PC-9 (cell line): ENCODE data around the gene UPF3B.

ENCODE experiments used
- EZH2 ChIP-seq: fragments of 200-600 bp; sonication (generic); IDR thresholded peaks from 2 replicates; pipeline ENCODE4 v1.8.0; 2017; ENCODE audit warnings: antibody characterized with exemption, low read depth
- TF ChIP-seq, protein P1 (sequence below): fragments of 200-600 bp; sonication (generic); conservative IDR thresholded peaks from 2 replicates; pipeline ENCODE4 v1.6.1; 2017; ENCODE audit warnings: mixed run types, antibody characterized with exemption, mild to moderate bottlenecking, moderate library complexity

DNA sequence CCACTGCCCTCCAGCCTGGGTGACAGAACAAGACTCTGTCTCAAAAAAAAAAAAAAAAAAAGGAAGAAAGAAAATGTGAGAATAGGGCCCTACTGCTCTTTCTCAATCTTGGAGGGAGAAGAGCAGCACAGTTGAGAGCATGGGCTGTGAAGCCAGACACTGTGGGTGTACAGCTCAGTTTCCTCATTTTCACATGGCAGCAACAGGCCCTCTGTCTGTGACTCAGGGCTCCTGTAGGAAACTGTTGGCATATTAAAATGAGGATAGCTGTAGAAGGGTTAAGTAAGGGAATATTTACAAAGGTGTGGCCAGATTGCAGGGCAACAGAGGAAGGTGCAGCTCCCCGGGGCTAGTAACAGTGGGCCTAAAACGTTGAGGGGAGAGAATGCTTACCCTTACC lies 46.4 kb upstream of the UPF3B start:
- TF ChIP-seq, protein P1, sequence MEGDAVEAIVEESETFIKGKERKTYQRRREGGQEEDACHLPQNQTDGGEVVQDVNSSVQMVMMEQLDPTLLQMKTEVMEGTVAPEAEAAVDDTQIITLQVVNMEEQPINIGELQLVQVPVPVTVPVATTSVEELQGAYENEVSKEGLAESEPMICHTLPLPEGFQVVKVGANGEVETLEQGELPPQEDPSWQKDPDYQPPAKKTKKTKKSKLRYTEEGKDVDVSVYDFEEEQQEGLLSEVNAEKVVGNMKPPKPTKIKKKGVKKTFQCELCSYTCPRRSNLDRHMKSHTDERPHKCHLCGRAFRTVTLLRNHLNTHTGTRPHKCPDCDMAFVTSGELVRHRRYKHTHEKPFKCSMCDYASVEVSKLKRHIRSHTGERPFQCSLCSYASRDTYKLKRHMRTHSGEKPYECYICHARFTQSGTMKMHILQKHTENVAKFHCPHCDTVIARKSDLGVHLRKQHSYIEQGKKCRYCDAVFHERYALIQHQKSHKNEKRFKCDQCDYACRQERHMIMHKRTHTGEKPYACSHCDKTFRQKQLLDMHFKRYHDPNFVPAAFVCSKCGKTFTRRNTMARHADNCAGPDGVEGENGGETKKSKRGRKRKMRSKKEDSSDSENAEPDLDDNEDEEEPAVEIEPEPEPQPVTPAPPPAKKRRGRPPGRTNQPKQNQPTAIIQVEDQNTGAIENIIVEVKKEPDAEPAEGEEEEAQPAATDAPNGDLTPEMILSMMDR = no peak
- TF ChIP-seq EZH2 = no peak
